ENCODE results near the gene BACE2.

DNA sequence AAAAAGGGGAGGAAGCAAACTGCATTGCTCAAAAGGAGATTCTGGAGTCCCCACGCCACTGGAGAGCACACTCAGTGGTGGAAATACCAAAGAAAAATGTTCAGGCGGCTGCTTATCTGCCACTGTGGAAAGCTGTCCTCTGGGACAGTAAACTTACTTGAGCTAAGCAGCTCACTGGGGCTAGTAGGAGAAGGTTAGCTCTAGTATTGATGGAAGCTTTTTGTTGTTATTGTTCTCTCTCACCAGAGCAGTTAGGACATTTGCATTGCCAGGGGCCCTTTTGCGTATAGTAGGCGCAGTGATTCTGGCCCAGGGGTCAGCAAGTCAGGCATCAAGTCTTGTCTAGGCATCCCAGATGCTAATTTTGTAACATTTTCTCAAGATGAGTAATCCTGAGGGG lies 15.6 kb downstream of the BACE2 start:
- TF ChIP-seq, protein P1, sequence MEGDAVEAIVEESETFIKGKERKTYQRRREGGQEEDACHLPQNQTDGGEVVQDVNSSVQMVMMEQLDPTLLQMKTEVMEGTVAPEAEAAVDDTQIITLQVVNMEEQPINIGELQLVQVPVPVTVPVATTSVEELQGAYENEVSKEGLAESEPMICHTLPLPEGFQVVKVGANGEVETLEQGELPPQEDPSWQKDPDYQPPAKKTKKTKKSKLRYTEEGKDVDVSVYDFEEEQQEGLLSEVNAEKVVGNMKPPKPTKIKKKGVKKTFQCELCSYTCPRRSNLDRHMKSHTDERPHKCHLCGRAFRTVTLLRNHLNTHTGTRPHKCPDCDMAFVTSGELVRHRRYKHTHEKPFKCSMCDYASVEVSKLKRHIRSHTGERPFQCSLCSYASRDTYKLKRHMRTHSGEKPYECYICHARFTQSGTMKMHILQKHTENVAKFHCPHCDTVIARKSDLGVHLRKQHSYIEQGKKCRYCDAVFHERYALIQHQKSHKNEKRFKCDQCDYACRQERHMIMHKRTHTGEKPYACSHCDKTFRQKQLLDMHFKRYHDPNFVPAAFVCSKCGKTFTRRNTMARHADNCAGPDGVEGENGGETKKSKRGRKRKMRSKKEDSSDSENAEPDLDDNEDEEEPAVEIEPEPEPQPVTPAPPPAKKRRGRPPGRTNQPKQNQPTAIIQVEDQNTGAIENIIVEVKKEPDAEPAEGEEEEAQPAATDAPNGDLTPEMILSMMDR (conservative IDR thresholded peaks at IDR 0.05; ENCODE audit: low read depth, low read length): no peak
- TF ChIP-seq RFX5 (IDR thresholded peaks at IDR 0.05; ENCODE audit: low read depth, low read length): no peak
- TF ChIP-seq, protein P2, sequence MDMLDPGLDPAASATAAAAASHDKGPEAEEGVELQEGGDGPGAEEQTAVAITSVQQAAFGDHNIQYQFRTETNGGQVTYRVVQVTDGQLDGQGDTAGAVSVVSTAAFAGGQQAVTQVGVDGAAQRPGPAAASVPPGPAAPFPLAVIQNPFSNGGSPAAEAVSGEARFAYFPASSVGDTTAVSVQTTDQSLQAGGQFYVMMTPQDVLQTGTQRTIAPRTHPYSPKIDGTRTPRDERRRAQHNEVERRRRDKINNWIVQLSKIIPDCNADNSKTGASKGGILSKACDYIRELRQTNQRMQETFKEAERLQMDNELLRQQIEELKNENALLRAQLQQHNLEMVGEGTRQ (IDR thresholded peaks at IDR 0.05; ENCODE audit: low read depth, low read length): no peak
- no peak for TF ChIP-seq MAFK (IDR thresholded peaks at IDR 0.05; ENCODE audit: low read depth, low read length)
- no peak for TF ChIP-seq POLR2A (IDR thresholded peaks at IDR 0.05; ENCODE audit: low read depth, low read length)
- TF ChIP-seq CEBPB (IDR thresholded peaks at IDR 0.05; ENCODE audit: low read depth, low read length): no peak
- no peak for TF ChIP-seq MAZ (IDR thresholded peaks at IDR 0.05; ENCODE audit: borderline replicate concordance, low read depth, low read length)
- TF ChIP-seq RCOR1 (IDR thresholded peaks at IDR 0.05; ENCODE audit: insufficient replicate concordance, low read length): no peak
- no peak for TF ChIP-seq SMC3 (IDR thresholded peaks at IDR 0.05; ENCODE audit: low read depth, low read length)
- TF ChIP-seq, protein P3, sequence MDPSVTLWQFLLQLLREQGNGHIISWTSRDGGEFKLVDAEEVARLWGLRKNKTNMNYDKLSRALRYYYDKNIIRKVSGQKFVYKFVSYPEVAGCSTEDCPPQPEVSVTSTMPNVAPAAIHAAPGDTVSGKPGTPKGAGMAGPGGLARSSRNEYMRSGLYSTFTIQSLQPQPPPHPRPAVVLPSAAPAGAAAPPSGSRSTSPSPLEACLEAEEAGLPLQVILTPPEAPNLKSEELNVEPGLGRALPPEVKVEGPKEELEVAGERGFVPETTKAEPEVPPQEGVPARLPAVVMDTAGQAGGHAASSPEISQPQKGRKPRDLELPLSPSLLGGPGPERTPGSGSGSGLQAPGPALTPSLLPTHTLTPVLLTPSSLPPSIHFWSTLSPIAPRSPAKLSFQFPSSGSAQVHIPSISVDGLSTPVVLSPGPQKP (IDR thresholded peaks at IDR 0.05; ENCODE audit: borderline replicate concordance, low read depth, low read length): no peak
- TF ChIP-seq RAD21 (IDR thresholded peaks at IDR 0.05; ENCODE audit: low read length): no peak

Measured in IMR-90 (cell line).